Calu3 (cell line): ENCODE results near the gene BDKRB2. TPM values are rescaled to one million over a fixed set of nuclear protein-coding genes. Genes with fewer than 3 reads are reported as not detected.

ENCODE experiments used
- BruUV-seq: library from RNA; stranded (reverse); fragments of 400-500 nt; replicated peaks from 2 replicates; lab custom pipeline; 2021; lab: Mats Ljungman, UMichigan
- CTCF ChIA-PET: fragments of 300-600 bp; sonication (Branson Sonifier 250); formaldehyde crosslinking; loops from one replicate; lab custom pipeline; 2022; ENCODE audit warnings: antibody characterized with exemption; lab: Charles Lee
- DNase-seq: peaks from one replicate; pipeline ENCODE4 v3.0.0; 2022
- H3K27ac Mint-ChIP-seq: one replicate; pipeline ENCODE4 v1.8.0; 2022; ENCODE audit warnings: mixed read lengths; ENCODE audit not compliant: unreplicated experiment
- H3K27me3 Mint-ChIP-seq: one replicate; pipeline ENCODE4 v1.8.0; 2022; ENCODE audit warnings: mixed read lengths; ENCODE audit not compliant: unreplicated experiment
- H3K36me3 Mint-ChIP-seq: one replicate; pipeline ENCODE4 v1.8.0; 2022; ENCODE audit warnings: mild to moderate bottlenecking, moderate library complexity, mixed read lengths; ENCODE audit not compliant: insufficient read depth, unreplicated experiment
- H3K4me1 Mint-ChIP-seq: one replicate; pipeline ENCODE4 v1.8.0; 2022; ENCODE audit warnings: mild to moderate bottlenecking, low read depth, mixed read lengths; ENCODE audit not compliant: unreplicated experiment
- H3K4me3 Mint-ChIP-seq: one replicate; pipeline ENCODE4 v1.8.0; 2022; ENCODE audit warnings: mild to moderate bottlenecking, low read depth, moderate library complexity, mixed read lengths; ENCODE audit not compliant: unreplicated experiment
- H3K9me3 Mint-ChIP-seq: one replicate; pipeline ENCODE4 v1.8.0; 2022; ENCODE audit warnings: low read depth, mixed read lengths; ENCODE audit not compliant: unreplicated experiment
- intact Hi-C: fragments of 100-400 bp; cut with micrococcal nuclease; formaldehyde crosslinking; loops from one replicate; pipeline ENCODE4 v1.10.0; 2022; ENCODE audit not compliant: unreplicated experiment
- total RNA-seq: library from RNA; stranded (reverse); gene quantifications from 2 replicates; pipeline ENCODE4 v1.2.3, GENCODE V29; 2022
- TF ChIP-seq, protein P1 (sequence below): fragments of 200-600 bp; IDR thresholded peaks from one replicate; pipeline ENCODE4 v1.8.0; 2022; ENCODE audit warnings: antibody characterized with exemption; ENCODE audit not compliant: unreplicated experiment

BDKRB2 gene
- total RNA-seq, 1 experiment from 2014 or later = 0.28 TPM

DNA sequence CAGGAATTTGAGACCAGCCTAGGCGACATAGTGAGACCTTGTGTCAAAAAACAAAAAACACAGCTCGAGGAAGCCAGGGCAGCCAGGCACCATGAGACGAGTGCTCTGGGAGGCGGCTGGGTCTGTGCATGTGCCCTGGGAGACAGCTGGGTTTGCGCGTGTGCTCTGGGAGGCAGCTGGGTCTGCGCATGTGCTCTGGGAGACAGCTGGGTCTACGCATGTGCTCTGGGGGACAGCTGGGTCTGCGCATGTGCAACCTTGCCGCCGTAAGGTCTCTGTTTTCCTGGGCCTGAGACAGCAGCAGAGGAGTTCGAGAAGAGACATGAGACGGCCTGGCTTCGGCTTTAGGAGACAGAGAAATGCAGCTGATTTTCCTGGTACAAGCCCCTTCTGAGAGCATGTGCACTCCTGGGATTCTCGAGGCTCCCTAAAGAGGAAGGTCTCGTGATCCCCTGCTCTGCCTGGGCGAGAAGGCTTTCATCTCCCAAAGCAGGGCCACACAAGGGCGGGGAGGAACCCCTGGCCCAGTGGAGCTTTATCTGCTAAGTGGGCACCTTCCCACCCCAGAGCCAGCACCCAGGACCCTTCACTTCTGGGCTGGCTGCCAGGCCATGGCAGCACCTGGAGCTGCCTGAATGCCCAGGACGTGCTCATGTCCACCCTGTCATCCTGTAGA lies 47.8 kb downstream of the BDKRB2 start:
- Mint-ChIP-seq H3K4me1 (peaks cover 8% of the 10 kb centered on the region), H3K36me3 (no peaks in the 10 kb centered on the region), H3K4me3 (no peak overlapping the region), H3K27ac (no peak overlapping the region), H3K27me3 (peaks cover 16% of the 10 kb centered on the region), H3K9me3 (no peaks in the 10 kb centered on the region)
- TF ChIP-seq, protein P1, sequence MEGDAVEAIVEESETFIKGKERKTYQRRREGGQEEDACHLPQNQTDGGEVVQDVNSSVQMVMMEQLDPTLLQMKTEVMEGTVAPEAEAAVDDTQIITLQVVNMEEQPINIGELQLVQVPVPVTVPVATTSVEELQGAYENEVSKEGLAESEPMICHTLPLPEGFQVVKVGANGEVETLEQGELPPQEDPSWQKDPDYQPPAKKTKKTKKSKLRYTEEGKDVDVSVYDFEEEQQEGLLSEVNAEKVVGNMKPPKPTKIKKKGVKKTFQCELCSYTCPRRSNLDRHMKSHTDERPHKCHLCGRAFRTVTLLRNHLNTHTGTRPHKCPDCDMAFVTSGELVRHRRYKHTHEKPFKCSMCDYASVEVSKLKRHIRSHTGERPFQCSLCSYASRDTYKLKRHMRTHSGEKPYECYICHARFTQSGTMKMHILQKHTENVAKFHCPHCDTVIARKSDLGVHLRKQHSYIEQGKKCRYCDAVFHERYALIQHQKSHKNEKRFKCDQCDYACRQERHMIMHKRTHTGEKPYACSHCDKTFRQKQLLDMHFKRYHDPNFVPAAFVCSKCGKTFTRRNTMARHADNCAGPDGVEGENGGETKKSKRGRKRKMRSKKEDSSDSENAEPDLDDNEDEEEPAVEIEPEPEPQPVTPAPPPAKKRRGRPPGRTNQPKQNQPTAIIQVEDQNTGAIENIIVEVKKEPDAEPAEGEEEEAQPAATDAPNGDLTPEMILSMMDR = no peak
- BruUV-seq = no TSS peak
- DNase-seq = no peak
- CTCF ChIA-PET = no interaction called here
- intact Hi-C loops = no loop called here

DNA sequence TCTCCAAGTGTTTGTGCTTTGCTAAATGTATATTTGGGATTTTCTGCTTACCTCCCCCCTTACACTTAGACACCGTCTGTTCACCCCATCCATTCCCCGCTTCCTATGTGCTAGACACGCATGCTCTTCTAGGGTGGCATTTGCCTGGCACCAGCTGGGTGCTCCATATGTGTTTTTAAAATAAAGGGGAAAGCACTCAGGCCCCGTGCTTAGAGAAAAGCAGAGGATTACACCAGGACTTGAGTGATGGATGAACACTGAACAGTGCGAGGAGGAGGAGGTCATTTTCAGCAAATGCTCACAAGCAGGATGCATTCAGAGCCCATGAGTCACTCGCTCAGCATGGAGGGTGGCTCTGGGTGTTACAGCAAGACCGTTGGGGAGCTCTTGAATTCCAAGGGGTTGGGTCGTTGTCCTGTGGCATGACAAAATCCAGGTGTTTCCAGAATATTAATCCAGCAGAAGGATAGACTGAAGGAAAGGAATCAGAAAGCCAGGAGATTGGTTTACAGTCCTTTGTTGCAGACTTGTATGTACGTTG lies 48.4 kb downstream of the BDKRB2 start:
- DNase-seq = peak; percentile 18
- H3K4me3 Mint-ChIP-seq = no peak overlapping the region
- intact Hi-C loops = no loop called here
- H3K27me3 Mint-ChIP-seq = peaks cover 19% of the 10 kb centered on the region
- no peaks in the 10 kb centered on the region for H3K9me3 Mint-ChIP-seq
- H3K27ac Mint-ChIP-seq = no peak overlapping the region
- H3K4me1 Mint-ChIP-seq = peaks cover 8% of the 10 kb centered on the region
- CTCF ChIA-PET = no interaction called here
- H3K36me3 Mint-ChIP-seq = no peaks in the 10 kb centered on the region
- no TSS peak for BruUV-seq
- TF ChIP-seq, protein P1 = no peak

DNA sequence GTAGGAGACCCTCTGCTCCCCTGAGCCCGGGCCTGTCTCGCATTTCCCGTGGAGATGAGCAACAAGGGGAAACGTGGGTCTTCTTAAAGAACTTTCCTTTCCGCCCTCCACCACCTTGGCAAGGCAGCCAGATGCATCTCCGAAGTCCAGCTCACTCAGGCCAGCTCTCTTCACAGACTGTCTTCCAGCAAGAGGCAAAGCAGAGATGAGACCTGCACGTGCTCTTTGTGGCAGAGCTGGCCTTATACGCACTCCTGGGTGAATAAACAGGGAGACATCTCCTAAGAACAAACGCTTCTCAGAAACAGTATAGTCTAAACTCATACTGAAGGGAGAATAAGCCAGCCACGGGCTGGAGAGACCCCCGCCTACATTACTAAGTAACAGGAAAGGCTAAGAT lies 50.0 kb downstream of the BDKRB2 start:
- no peak for DNase-seq
- Mint-ChIP-seq H3K27ac (no peak overlapping the region), H3K36me3 (no peaks in the 10 kb centered on the region), H3K9me3 (no peaks in the 10 kb centered on the region), H3K4me3 (no peak overlapping the region), H3K4me1 (peaks cover 8% of the 10 kb centered on the region), H3K27me3 (peaks cover 21% of the 10 kb centered on the region)
- TF ChIP-seq, protein P1 = no peak
- intact Hi-C loops = no loop called here
- CTCF ChIA-PET = no interaction called here
- BruUV-seq = no TSS peak

DNA sequence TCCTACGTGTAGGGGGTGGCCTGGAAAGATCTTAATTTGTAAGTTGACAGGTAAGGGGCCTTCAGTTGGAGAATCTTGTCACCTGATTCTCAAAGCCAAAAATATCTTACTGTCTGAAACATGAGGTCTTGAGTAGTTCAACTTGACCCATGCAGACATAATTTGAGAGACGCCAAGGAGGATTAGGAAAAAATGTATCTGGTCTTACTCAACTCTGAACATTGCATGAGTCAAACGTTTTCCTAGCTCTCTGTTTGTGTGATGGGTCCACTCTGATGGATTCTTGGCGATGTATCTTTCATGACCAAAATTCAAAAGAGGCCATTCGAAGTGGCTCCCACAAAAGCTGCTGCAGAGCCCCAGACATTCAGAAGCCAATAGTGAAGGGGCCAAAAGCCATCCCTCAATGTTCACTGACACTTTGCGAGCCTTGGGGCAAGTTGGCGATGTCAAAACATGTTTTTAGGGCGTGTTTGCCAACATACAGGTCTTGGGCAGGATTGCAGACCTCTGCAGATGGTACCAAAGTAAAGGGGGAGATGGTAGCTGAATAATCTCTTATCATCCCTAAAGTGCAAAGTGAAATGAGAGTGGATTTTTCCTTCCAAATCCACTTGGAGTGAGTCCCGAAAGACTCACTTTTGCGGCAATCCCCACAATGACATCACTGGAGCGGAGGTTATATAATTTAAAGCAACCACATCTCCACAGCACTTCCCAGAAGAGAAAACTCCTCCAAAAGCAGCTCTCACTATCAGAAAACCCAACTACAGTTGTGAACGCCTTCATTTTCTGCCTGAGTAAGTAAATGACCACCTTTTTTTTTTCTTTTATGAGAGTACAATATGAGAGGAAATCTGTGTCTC lies 51.1 kb downstream of the BDKRB2 start, which contains the start of gene BDKRB1:
BDKRB1 (plus strand) TSS at position 710 of the 866 bp plus-strand sequence. CDS start 7,473 bp downstream, outside the sequence.
- TF ChIP-seq, protein P1 = no peak
- intact Hi-C loops = no loop called here
- CTCF ChIA-PET = no interaction called here
- Mint-ChIP-seq H3K9me3 (no peaks in the 10 kb centered on the region), H3K36me3 (no peaks in the 10 kb centered on the region), H3K27me3 (peaks cover 28% of the 10 kb centered on the region), H3K4me1 (peaks cover 8% of the 10 kb centered on the region), H3K4me3 (no peak within 1 kb of the TSS), H3K27ac (no peak within 1 kb of the TSS)
- no peak for DNase-seq
- no TSS peak for BruUV-seq
